ENCODE measurements around the gene GALR1.
"Not testable (repeated sequence)": the region's sequence is repeated elsewhere in the genome, so short reads cannot be mapped to it uniquely, and the experiment has no call there.

The GALR1 gene

GRCh38 chr18:77250926-77251729 lies 1.5 kb downstream of the GALR1 start:
- DNase-seq (ENCODE audit: low read depth in 2 of 2): no peak

- no peak for DNase-seq (ENCODE audit: low read depth in 2 of 2)
Observed at GRCh38 chr18:77251730-77252050, 2.0 kb downstream of the GALR1 start.

GRCh38 chr18:77254711-77255405 lies 5.2 kb downstream of the GALR1 start:
- no peak for DNase-seq (ENCODE audit: low read depth in 2 of 2)

- DNase-seq (ENCODE audit: low read depth in 2 of 2): no peak
Observed at GRCh38 chr18:77255426-77256105, 5.9 kb downstream of the GALR1 start.

- DNase-seq (ENCODE audit: low read depth in 2 of 2): no peak
Observed at GRCh38 chr18:77262643-77263465, 13.2 kb downstream of the GALR1 start.

GRCh38 chr18:77263466-77263763 lies 13.8 kb downstream of the GALR1 start:
- no peak for DNase-seq (ENCODE audit: low read depth in 2 of 2)

GRCh38 chr18:77267969-77268368 lies 18.3 kb downstream of the GALR1 start:
- no peak for DNase-seq (ENCODE audit: low read depth in 2 of 2)

- DNase-seq (ENCODE audit: low read depth in 2 of 2): no peak
Observed at GRCh38 chr18:77268456-77268855, 18.8 kb downstream of the GALR1 start.

GRCh38 chr18:77271576-77272481 lies 22.2 kb downstream of the GALR1 start:
- no peak for DNase-seq (ENCODE audit: low read depth in 2 of 2)

- not testable (repeated sequence) for DNase-seq (ENCODE audit: low read depth in 2 of 2)
Observed at GRCh38 chr18:77290841-77291240, 41.2 kb downstream of the GALR1 start.

GRCh38 chr18:77298172-77298571 lies 48.5 kb downstream of the GALR1 start:
- DNase-seq (ENCODE audit: low read depth in 2 of 2): no peak

GRCh38 chr18:77299706-77300105 lies 50.1 kb downstream of the GALR1 start:
- no peak for DNase-seq (ENCODE audit: low read depth in 2 of 2)

- no peak for DNase-seq (ENCODE audit: low read depth in 2 of 2)
Observed at GRCh38 chr18:77300579-77300978, 50.9 kb downstream of the GALR1 start.

- DNase-seq (ENCODE audit: low read depth in 2 of 2): no peak
Observed at GRCh38 chr18:77304268-77304667, 54.6 kb downstream of the GALR1 start.

GRCh38 chr18:77305676-77306075 lies 56.0 kb downstream of the GALR1 start:
- no peak for DNase-seq (ENCODE audit: low read depth in 2 of 2)

- DNase-seq (ENCODE audit: low read depth in 2 of 2): no peak
Observed at GRCh38 chr18:77308216-77308615, 58.6 kb downstream of the GALR1 start.

GRCh38 chr18:77314511-77314910 lies 64.9 kb downstream of the GALR1 start:
- no peak for DNase-seq (ENCODE audit: low read depth in 2 of 2)

GRCh38 chr18:77314952-77315351 lies 65.3 kb downstream of the GALR1 start:
- no peak for DNase-seq (ENCODE audit: low read depth in 2 of 2)

GRCh38 chr18:77316008-77316407 lies 66.4 kb downstream of the GALR1 start:
- no peak for DNase-seq (ENCODE audit: low read depth in 2 of 2)

- DNase-seq (ENCODE audit: low read depth in 2 of 2): no peak
Observed at GRCh38 chr18:77316641-77317040, 67.0 kb downstream of the GALR1 start.

GRCh38 chr18:77320971-77321559 lies 71.4 kb downstream of the GALR1 start:
- no peak for DNase-seq (ENCODE audit: low read depth in 2 of 2)
